Measurements from ENCODE around the gene DNAI2.

GRCh38 chr17:74226252-74226651 is 47.8 kb upstream of the DNAI2 start:
- no peak for TF ChIP-seq TAF1 (IDR thresholded peaks at IDR 0.05; ENCODE audit: borderline replicate concordance, low read depth, low read length)
- no peak for TF ChIP-seq POLR2AphosphoS5 (IDR thresholded peaks at IDR 0.05; ENCODE audit: low read depth, low read length)
- TF ChIP-seq POLR2A (IDR thresholded peaks at IDR 0.05; ENCODE audit: low read depth, low read length) = no peak
